ENCODE measurements around the gene RILPL2. TPM values are rescaled to one million over a fixed set of nuclear protein-coding genes. Genes with fewer than 3 reads are reported as not detected.
"Not testable (repeated sequence)": the region's sequence is repeated elsewhere in the genome, so short reads cannot be mapped to it uniquely, and the experiment has no call there.

Gene RILPL2
- total and polyA plus RNA-seq, 9 donors = 1.2 to 2.2 (median 1.6) TPM

DNA sequence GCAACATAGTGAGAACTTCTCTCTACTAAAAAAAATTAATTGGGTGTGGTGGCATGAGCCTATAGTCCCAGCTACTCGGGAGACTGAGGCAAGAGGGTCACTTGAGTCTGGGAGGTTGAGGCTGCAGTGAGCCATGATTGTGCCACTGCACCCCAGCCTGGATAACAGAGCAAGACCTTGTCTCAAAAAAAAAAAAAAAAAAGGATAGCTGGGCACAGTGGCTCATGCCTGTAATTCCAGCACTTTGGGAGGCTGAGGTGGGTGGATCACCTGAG is 15.7 kb upstream of the RILPL2 start:
- not testable (repeated sequence) for H3K9me3 ChIP-seq (replicated peaks; ENCODE audit: control insufficient read depth, low read depth, low read length); H3K4me1 ChIP-seq (ENCODE audit: control insufficient read depth, insufficient read depth, low read length); H3K4me3 ChIP-seq (ENCODE audit: low read length); DNase-seq; H3K36me3 ChIP-seq (ENCODE audit: control insufficient read depth, insufficient read depth, low read length); H3K27ac ChIP-seq (ENCODE audit: low read length); H3K27me3 ChIP-seq (ENCODE audit: control insufficient read depth, insufficient read depth, low read length)
- 60% methylated on average over 1 of the region's 1 CpG for WGBS (ENCODE audit: insufficient coverage)

DNA sequence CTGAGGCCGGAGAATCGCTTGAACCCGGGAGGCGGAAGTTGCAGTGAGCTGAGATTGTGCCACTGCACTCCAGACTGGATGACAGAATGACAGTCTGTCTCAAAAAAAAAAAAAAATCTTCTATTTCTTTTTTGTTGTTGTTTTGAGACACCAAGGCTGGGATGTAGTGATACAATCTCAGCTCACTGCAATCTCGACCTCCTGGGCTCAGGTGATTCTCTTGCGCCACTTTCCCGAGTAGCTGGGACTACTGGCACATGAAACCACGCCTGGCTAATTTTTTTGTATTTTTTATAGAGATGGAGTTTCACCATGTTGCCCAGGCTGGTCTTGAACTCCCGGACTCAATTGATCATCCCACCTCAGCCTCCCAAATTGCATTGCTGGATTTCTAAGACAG is 14.2 kb upstream of the RILPL2 start:
- WGBS (ENCODE audit: insufficient coverage) = 88% methylated on average over 3 of the region's 9 CpGs
- Histone ChIP-seq H3K4me3 (ENCODE audit: low read length) (no peak overlapping the region), H3K4me1 (ENCODE audit: control insufficient read depth, insufficient read depth, low read length) (peaks cover 4% of the 10 kb centered on the region), H3K9me3 (replicated peaks; ENCODE audit: control insufficient read depth, low read depth, low read length) (no peaks in the 10 kb centered on the region), H3K27me3 (ENCODE audit: control insufficient read depth, insufficient read depth, low read length) (no peaks in the 10 kb centered on the region), H3K36me3 (ENCODE audit: control insufficient read depth, insufficient read depth, low read length) (no peaks in the 10 kb centered on the region), H3K27ac (ENCODE audit: low read length) (no peak overlapping the region)
- no peak for DNase-seq

DNA sequence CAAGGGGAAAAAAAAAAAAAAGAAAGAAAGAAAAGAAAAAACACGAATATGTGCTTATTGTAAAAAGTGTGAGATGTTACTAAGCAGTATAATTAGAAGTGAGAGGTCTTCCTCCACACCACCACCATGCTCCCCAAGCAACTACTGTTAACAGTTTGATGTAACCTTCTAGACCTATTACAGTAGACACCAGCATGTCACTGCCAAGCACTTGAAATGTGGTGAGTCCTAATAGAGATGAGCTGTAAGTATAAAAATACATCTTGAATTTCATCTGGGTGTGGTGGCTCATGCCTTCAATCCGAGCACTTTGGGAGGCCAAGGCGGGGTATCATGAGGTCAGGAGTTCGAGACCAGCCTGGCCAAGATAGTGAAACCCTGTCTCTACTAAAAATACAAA is 13.4 kb upstream of the RILPL2 start:
- H3K36me3 ChIP-seq (ENCODE audit: control insufficient read depth, insufficient read depth, low read length) = no peaks in the 10 kb centered on the region
- 100% methylated on average over 3 of the region's 4 CpGs for WGBS (ENCODE audit: insufficient coverage)
- peaks cover 8% of the 10 kb centered on the region for H3K4me1 ChIP-seq (ENCODE audit: control insufficient read depth, insufficient read depth, low read length)
- H3K27me3 ChIP-seq (ENCODE audit: control insufficient read depth, insufficient read depth, low read length) = no peaks in the 10 kb centered on the region
- H3K9me3 ChIP-seq (replicated peaks; ENCODE audit: control insufficient read depth, low read depth, low read length) = no peaks in the 10 kb centered on the region
- no peak overlapping the region for H3K4me3 ChIP-seq (ENCODE audit: low read length)
- H3K27ac ChIP-seq (ENCODE audit: low read length) = no peak overlapping the region
- no peak for DNase-seq

DNA sequence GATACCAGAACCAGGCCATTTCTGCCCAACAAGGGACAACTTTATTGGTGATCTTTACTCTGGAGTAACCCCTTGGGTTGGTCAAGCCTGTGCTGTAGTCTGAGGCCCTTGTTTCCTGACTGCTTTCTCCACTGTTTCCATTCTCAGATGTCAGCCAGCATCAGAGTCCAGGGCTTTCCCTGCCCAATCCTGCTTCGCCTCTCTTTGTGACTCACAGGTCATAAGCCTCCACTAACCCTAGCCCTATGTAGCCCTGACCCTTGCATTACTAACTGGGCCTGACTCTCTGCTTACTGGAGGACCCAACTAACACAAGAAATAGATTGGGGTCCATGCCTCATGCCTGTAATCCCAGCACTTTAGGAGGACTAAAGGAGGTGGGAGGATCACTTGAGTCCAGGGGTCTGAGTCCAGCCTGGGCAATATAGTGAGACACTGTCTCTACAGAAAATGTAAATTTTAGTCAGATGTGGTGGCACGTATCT is 12.8 kb upstream of the RILPL2 start:
- H3K27me3 ChIP-seq (ENCODE audit: control insufficient read depth, insufficient read depth, low read length) = no peaks in the 10 kb centered on the region
- no peaks in the 10 kb centered on the region for H3K36me3 ChIP-seq (ENCODE audit: control insufficient read depth, insufficient read depth, low read length)
- no peak overlapping the region for H3K4me3 ChIP-seq (ENCODE audit: low read length)
- no peak for DNase-seq
- H3K27ac ChIP-seq (ENCODE audit: low read length) = no peak overlapping the region
- H3K9me3 ChIP-seq (replicated peaks; ENCODE audit: control insufficient read depth, low read depth, low read length) = no peaks in the 10 kb centered on the region
- 72% methylated on average over 2 of the region's 2 CpGs for WGBS (ENCODE audit: insufficient coverage)
- peaks cover 8% of the 10 kb centered on the region for H3K4me1 ChIP-seq (ENCODE audit: control insufficient read depth, insufficient read depth, low read length)

DNA sequence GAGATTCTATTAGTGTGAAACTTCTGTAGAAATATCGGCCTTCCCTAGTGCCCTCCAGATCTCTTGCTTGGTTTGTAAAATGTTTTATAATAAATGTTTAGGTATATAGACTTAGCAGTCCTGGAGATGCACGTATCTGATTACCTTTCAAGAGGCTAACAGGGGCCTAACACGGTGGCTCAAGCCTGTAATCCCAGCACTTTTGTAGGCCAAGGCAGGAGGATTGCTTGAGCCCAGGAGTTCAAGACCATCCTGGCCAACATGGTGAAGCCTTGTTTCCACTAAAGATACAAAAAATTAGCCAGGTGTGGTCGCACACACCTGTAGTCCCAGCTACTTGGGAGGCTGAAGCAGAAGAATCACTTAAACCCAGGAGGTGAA is 9.8 kb upstream of the RILPL2 start:
- 48% methylated on average over 3 of the region's 4 CpGs for WGBS (ENCODE audit: insufficient coverage)
- Histone ChIP-seq H3K4me1 (ENCODE audit: control insufficient read depth, insufficient read depth, low read length) (peaks cover 8% of the 10 kb centered on the region), H3K4me3 (ENCODE audit: low read length) (no peak overlapping the region), H3K36me3 (ENCODE audit: control insufficient read depth, insufficient read depth, low read length) (no peaks in the 10 kb centered on the region), H3K27me3 (ENCODE audit: control insufficient read depth, insufficient read depth, low read length) (no peaks in the 10 kb centered on the region), H3K27ac (ENCODE audit: low read length) (no peak overlapping the region), H3K9me3 (replicated peaks; ENCODE audit: control insufficient read depth, low read depth, low read length) (no peaks in the 10 kb centered on the region)
- no peak for DNase-seq

DNA sequence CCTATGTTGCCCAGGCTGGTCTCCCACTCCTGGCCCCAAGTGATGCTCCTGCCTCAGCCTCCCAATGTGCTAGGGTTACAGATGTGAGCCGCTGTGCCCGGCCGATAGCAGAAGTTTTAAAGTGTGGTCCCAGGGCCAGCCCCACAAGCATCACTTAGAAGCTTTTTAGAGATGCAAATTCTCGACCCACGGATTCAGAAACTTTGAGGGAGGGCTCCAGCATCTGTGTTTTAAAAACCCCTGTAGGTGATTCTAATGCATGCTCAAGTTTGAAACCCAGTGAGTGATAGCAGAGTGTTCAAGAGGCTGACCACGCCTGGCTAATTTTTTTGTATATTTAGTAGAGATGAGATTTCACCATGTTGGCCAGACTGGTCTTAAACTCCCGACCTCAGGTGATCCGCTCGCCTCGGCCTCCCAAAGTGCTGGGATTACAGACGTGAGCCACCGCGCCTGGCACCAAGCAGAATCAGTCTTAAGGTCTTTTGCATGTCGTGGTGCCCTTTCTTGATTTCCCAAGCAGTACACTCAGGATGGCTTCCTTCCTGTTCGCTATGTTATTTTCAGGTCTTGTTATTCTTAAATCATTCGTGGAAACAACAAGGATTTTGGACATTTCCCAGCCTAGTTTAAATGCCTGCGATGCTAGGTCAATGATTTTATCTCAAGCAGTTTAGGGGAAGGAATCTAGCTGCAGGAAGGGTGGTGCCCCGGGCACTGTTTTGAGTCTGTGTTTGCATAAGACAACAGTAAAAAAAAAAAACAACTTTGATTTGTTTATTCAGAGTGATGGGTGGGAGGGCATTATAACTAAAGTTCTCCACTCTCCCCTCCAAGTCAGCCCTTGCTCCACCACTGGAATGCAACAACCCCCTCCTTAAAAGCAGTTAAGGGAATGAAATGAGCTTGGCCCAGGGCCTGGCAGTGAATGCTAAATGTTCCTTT is 9.2 kb upstream of the RILPL2 start:
- no peaks in the 10 kb centered on the region for H3K9me3 ChIP-seq (replicated peaks; ENCODE audit: control insufficient read depth, low read depth, low read length)
- peaks cover 8% of the 10 kb centered on the region for H3K4me1 ChIP-seq (ENCODE audit: control insufficient read depth, insufficient read depth, low read length)
- 47% methylated on average over 13 of the region's 18 CpGs for WGBS (ENCODE audit: insufficient coverage)
- no peak overlapping the region for H3K27ac ChIP-seq (ENCODE audit: low read length)
- H3K36me3 ChIP-seq (ENCODE audit: control insufficient read depth, insufficient read depth, low read length) = no peaks in the 10 kb centered on the region
- no peak overlapping the region for H3K4me3 ChIP-seq (ENCODE audit: low read length)
- peak; percentile 30 for DNase-seq
- no peaks in the 10 kb centered on the region for H3K27me3 ChIP-seq (ENCODE audit: control insufficient read depth, insufficient read depth, low read length)

DNA sequence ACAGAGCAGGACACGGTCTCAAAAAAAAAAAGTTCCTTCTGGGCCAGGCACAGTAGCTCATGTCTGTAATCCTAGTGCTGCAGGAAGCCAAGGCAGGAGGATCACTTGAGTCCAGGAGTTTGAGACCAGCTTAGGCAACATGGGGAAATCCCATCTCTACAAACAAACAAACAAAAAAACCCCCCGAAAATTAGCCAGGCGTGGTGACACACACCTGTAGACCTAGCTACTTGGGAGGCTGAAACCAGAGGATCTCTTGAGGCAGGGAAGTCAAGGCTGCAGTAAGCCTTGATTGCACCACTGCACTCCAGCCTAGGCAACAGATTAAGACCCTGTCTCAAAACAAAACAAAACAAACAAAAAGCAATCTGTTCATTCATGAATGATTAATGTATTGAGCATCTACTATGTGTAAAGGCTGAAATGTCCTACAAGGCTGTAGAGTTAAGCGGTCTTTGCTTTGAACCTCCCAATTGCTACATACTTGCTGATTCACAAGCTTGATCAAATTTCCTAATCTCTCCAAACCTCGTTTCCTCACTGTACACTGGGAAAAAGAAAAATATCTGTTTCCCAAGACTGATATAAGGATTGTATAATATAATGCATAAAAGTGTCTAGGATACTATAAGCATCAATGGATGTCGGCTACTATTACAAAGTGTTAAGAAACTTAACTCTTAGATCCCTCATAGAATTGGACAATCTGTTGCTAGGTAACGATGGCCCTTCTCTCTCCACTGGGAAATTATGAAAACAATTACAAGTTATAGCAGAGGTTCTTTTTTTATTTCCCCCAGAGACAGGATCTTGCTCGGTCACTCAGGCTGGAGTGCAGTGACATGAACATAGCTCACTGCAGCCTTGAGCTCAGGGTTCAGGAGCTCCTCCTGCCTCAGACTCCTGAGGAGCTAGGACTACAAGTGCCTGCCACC is 7.9 kb upstream of the RILPL2 start:
- no peak for DNase-seq
- Histone ChIP-seq H3K4me1 (ENCODE audit: control insufficient read depth, insufficient read depth, low read length) (peaks cover 8% of the 10 kb centered on the region), H3K36me3 (ENCODE audit: control insufficient read depth, insufficient read depth, low read length) (no peaks in the 10 kb centered on the region), H3K9me3 (replicated peaks; ENCODE audit: control insufficient read depth, low read depth, low read length) (no peaks in the 10 kb centered on the region), H3K27ac (ENCODE audit: low read length) (no peak overlapping the region), H3K27me3 (ENCODE audit: control insufficient read depth, insufficient read depth, low read length) (no peaks in the 10 kb centered on the region), H3K4me3 (ENCODE audit: low read length) (no peak overlapping the region)
- 57% methylated on average over 2 of the region's 8 CpGs for WGBS (ENCODE audit: insufficient coverage)

DNA sequence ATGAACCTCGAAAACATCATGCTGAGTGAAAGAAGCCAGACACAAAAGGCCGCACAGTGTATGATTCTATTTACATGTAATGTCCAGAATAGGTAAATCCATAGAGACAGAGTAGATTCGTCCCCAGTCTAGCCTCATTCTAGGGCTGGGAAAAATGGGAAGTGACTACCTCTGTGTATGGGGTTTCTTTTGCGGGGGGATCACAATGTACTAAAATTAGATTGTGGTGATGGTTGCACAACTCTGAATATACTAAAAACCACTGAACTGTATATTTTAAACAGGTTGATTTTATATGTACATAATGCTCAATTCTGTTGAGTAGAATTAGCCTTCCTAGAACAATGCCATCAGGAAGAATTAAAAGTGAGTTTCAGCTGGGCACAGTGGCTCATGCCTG is 6.3 kb upstream of the RILPL2 start:
- Histone ChIP-seq H3K4me1 (ENCODE audit: control insufficient read depth, insufficient read depth, low read length) (peaks cover 8% of the 10 kb centered on the region), H3K36me3 (ENCODE audit: control insufficient read depth, insufficient read depth, low read length) (no peaks in the 10 kb centered on the region), H3K4me3 (ENCODE audit: low read length) (no peak overlapping the region), H3K27ac (ENCODE audit: low read length) (no peak overlapping the region), H3K9me3 (replicated peaks; ENCODE audit: control insufficient read depth, low read depth, low read length) (no peaks in the 10 kb centered on the region), H3K27me3 (ENCODE audit: control insufficient read depth, insufficient read depth, low read length) (no peaks in the 10 kb centered on the region)
- no peak for DNase-seq
- 75% methylated on average over 1 of the region's 4 CpGs for WGBS (ENCODE audit: insufficient coverage)

DNA sequence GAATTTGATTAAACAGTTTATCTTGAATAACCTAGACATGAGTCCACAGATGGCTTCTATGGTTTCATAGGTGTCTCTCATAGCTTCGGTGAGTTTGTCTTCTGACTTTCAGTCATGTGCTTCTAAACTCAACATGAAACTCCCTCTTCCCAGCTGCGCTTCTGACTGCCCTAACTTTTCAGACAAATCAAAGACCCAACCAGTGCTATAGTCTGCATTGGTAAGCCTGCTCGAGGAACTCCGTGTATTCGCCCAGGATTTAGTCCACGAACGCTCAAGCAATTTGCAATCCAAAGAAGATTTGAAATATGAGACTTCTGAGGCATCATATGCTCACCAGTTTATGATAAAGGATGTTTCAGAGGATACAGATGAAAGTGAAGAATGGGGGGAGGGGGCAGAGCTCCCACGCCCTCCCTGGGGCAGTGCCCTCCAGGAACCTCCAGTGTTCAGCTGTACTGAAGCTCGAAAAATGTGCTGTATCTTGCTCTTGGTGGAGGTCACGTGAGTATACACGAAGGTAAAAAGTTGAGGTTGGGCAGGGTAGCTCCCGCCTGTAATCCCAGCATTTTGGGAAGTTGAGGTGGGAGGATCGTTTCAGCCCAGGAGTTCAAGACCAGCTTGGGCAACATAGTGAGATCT is 5.2 kb upstream of the RILPL2 start:
- H3K27me3 ChIP-seq (ENCODE audit: control insufficient read depth, insufficient read depth, low read length) = no peaks in the 10 kb centered on the region
- H3K36me3 ChIP-seq (ENCODE audit: control insufficient read depth, insufficient read depth, low read length) = no peaks in the 10 kb centered on the region
- H3K9me3 ChIP-seq (replicated peaks; ENCODE audit: control insufficient read depth, low read depth, low read length) = no peaks in the 10 kb centered on the region
- WGBS (ENCODE audit: insufficient coverage) = 84% methylated on average over 11 of the region's 13 CpGs
- no peak overlapping the region for H3K27ac ChIP-seq (ENCODE audit: low read length)
- DNase-seq = no peak
- no peak overlapping the region for H3K4me3 ChIP-seq (ENCODE audit: low read length)
- H3K4me1 ChIP-seq (ENCODE audit: control insufficient read depth, insufficient read depth, low read length) = peaks cover 12% of the 10 kb centered on the region

DNA sequence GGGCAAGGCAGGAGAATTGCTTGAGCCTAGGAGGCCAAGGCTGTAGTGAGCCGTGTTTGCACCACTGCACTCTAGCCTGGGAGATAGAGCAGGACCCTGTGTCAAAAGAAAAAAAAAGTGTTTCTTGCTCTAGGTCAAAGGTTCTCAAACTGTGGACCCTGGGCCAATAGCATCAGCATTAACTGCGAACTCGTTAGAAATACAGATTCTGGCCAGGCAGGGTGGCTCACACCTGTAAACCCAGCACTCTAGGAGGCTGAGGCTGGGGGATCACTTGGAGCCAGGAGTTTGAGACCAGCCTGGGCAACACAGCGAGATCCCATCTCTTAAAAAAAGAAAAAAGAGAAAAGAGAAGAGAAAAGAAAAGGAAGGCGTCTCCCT is 858 bp downstream of the RILPL2 start:
- DNase-seq = no peak
- H3K4me1 ChIP-seq (ENCODE audit: control insufficient read depth, insufficient read depth, low read length) = peaks cover 10% of the 10 kb centered on the region
- 60% methylated on average over 3 of the region's 5 CpGs for WGBS (ENCODE audit: insufficient coverage)
- peak overlapping the region; percentile 82 for H3K4me3 ChIP-seq (ENCODE audit: low read length)
- no peaks in the 10 kb centered on the region for H3K36me3 ChIP-seq (ENCODE audit: control insufficient read depth, insufficient read depth, low read length)
- no peak overlapping the region for H3K27ac ChIP-seq (ENCODE audit: low read length)
- no peaks in the 10 kb centered on the region for H3K27me3 ChIP-seq (ENCODE audit: control insufficient read depth, insufficient read depth, low read length)
- no peaks in the 10 kb centered on the region for H3K9me3 ChIP-seq (replicated peaks; ENCODE audit: control insufficient read depth, low read depth, low read length)
